HG03045 (cell line): ENCODE data around the gene PGAP1.

Source experiments
- ATAC-seq: cut with Tn5 transposase; IDR thresholded peaks from one replicate; pipeline ENCODE4 v1.9.1; 2021; ENCODE audit warnings: mild to moderate bottlenecking, moderate library complexity; ENCODE audit not compliant: unreplicated experiment

The PGAP1 gene

GRCh38 chr2:196926562-196927375 lies at the start of gene PGAP1:
PGAP1 (minus strand) TSS chr2:196926707; CDS start chr2:196926616, 91 bp downstream.
- peak; percentile 88 for ATAC-seq

DNA sequence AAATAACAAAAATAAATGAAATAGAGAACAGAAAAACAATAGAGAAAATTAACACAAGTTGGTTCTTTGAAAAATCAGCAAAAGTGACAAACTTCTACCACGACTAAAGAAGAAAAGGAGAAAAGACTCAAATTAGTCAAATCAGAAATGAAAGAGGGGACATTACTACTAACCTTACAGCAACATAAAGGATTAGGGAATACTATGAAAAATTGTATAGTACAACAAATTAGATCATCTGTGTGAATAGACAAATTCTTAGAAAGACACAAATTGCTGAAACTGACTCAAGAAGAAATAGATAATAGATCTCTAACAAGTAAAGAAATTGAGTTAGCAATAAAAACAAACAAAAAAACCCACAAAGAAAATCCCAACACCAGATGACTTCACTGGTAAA lies 48.5 kb upstream of the PGAP1 start:
- ATAC-seq, result no peak

DNA sequence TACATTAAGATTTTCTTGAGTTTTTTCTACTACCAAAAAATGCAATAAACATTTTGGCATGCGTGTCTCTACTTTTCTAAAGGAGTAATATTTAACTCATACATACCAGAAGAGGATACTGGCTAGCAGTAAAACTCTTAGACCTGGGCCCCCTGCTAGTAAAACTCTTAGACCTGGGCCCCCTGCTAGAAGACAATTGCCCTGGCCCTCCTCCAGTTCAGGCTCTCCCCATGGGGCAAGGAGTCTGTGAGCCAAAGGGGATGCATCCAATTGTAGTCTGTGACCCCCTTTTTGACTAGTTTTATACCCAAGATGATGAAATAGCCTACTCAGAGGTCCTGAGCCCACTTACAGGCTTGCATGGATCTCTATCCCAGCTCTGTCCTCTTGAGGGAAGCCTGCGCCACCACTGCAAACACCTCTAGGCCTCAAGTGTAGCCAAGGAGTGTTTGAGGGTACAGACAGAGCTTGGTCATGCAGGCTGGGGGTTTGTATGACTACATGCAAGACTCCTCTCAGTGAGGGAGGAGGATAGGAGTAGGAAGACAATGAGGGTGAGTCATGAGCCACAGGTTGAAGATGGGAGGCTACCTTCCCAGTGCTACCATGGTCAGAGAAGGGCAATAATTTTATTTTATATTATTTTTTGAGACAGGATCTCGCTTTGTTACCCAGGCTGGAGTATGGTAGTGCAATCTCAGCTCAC lies 45.2 kb upstream of the PGAP1 start:
- ATAC-seq, result no peak

GRCh38 chr2:196970099-196970498 lies 43.6 kb upstream of the PGAP1 start:
- no peak for ATAC-seq

DNA sequence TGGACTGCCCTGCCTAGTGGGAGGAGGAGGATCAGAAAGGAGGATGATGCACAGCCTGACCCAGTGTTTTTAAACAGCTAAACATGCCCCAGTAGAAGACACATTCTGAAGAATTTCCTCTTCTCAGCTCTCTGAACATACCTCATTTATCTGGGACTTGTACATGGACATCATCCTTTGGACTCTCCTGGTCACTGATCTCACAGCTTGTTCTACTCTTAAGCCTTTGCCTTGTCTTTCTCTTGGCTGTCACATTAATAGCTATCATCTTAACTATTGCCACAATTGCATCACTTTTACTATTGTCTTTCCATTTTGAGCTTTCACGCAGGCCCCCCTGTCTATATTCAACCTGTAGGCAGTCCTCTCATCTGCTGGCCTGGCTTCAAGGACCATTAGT lies 42.0 kb upstream of the PGAP1 start:
- ATAC-seq, result no peak

DNA sequence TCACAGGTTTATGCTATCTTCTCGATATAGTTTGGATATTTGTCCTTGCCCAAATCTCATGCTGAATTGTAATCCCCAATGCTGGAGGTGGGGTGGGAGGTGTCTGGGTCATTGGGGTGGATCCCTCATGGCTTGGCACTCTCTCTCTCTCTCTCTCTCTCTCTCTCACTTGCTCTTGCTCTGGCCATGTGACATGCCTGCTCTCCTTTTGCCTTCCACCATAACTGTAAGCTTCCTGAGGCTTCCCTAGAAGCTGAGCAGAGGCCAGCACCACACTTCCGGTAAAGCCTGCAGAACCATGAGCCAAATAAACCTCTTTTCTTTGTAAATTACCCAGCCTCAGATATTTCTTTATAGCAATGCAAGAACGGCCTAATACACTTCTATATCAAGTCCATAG lies 41.3 kb upstream of the PGAP1 start:
- no peak for ATAC-seq

GRCh38 chr2:196967116-196967515 lies 40.6 kb upstream of the PGAP1 start:
- ATAC-seq, result no peak

DNA sequence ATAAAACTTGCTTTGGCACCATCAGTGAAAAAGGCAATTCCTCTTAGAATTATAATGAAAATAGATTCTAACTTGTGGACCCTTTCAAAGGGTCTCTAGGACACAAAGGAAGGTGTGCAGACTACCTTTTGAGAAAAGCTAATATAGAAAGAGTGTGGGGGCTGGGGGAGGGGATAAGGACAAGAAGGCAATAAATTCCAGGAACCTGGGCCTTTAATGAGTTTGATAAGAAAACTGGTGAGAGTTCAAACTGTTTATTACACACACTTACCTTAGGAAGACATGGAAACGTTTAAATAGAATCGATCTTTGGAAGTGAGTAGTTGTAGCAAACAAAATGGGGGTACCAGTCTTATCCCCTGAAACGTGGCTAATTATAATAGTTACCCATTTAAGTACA lies 39.6 kb upstream of the PGAP1 start:
- no peak for ATAC-seq

- no peak for ATAC-seq
Observed at GRCh38 chr2:196965651-196966050, 39.1 kb upstream of the PGAP1 start.

DNA sequence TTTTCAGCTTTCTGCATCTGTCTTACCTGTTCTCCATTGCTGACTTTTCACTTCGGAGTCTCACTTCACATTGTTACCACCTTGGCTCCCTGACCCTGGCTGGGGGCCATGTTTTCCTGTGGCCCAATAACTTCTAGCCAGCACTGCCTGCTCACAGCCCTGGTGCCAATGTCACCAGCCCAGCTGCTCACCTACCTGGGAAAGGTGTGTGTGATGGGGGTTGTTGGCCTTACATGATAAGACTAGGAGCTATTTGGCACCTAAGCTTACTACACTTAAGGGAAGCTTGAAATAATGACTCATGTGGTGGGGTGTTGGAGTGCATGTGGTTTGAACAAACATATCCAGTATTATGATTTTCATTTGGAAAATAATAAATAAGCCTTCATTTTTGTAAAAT lies 37.5 kb upstream of the PGAP1 start:
- ATAC-seq, result no peak

GRCh38 chr2:196963043-196963442 lies 36.5 kb upstream of the PGAP1 start:
- ATAC-seq, result no peak

DNA sequence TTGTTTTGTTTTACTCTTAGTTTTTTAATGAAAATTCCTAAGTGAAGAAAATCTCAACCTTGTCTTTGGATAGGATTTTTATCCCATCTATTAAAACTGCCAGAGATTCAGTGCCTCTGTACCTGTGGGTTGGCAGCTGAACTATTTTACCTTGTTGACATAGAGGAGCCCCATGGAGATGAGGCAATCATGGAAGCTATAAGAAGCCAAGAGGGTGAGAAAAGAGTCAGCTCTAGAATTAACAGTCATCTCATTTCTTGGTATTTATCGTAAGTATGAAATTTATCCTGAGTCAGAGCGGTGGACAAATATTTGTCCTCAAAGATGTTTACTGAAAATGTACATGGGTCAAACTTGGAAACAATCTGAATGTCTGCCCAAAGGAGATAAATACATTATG lies 35.8 kb upstream of the PGAP1 start:
- no peak for ATAC-seq

- ATAC-seq, result peak; percentile 75
Observed at GRCh38 chr2:196961889-196962288, 35.4 kb upstream of the PGAP1 start.

DNA sequence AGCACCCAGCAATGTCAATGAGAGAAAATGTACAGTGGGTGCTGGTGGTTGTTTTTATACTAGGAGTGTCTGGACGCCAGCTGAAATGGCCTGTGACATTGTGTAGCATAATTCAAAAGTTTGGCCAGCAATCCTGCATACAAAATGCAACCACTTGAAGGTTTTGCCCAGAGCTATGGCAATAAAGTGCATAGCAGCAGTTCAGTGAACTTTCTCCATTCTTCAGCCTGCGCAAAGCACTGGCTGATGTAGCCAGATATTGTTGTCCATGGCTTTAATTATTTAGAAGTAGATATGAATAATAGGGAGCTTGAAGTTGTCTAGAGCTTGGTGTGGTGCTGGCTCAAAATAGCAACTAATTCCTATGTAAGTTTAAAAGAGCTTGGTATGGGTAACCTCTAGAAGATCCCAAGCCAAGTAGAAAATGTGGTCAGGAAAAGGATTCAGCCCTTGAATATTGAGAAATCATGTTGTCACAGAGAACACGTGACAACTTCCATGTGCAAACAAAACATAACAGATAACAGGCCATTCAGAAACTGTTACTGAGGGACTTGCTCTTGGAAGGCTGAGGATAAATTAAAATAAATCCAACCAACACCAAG lies 33.3 kb upstream of the PGAP1 start:
- no peak for ATAC-seq

- no peak for ATAC-seq
Observed at GRCh38 chr2:196959281-196959680, 32.8 kb upstream of the PGAP1 start.

GRCh38 chr2:196957881-196958525 lies 31.5 kb upstream of the PGAP1 start:
- ATAC-seq, result no peak

DNA sequence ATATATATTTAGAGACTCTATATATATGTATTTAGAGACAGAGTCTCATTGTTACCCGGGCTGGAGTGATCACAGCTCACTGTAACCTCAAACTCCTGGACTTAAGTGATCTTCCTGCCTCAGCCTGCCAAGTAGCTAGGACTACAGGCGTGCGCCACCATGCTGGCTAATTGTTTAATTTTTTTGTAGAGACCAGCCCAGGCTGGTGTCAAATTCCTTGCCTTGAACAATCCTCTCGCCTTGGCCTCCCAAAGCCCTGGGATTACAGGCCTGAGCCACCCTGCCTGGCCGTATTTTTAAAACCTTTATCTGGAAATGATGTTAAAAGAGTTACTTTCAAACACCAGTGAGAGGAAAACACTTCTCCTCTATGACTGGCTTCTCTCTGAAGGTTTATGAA lies 30.9 kb upstream of the PGAP1 start:
- no peak for ATAC-seq

- no peak for ATAC-seq
Observed at GRCh38 chr2:196956069-196956468, 29.6 kb upstream of the PGAP1 start.

- no peak for ATAC-seq
Observed at GRCh38 chr2:196955036-196955435, 28.5 kb upstream of the PGAP1 start.

DNA sequence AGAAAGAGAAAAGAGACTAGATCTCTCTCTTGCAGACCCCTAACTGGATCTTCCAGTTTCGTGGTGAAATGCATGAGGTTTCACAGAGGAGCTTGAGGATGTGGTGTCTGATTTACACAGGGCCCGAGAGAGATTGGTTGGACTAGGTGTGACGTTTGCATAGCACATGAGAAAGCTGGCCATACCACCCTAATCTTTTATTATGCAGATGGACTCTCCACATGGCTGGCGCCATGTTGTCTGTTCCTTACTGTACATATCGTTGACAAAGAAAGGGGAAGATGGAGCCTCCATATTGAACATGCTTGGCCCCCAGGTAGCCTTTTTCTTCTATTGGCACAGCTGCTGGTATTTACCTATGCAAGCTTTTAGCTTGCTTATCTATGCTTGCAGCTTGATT lies 27.5 kb upstream of the PGAP1 start:
- no peak for ATAC-seq

- no peak for ATAC-seq
Observed at GRCh38 chr2:196952936-196953335, 26.4 kb upstream of the PGAP1 start.

GRCh38 chr2:196951973-196952372 lies 25.5 kb upstream of the PGAP1 start:
- ATAC-seq, result no peak
